Dermis blood vessel endothelial cell (primary cell): Measurements from ENCODE around the gene STAB2. TPM values are rescaled to one million over a fixed set of nuclear protein-coding genes. Genes with fewer than 3 reads are reported as not detected.
A peak's percentile ranks its signal among the peaks of the same experiment; 100 is the strongest.

Source experiments
- DNase-seq: peaks from one replicate; pipeline ENCODE4 v3.0.0; 2010
- total RNA-seq: library from RNA; depleted of rRNA; stranded (reverse); fragments of >200 nt; gene quantifications from 2 replicates; pipeline ENCODE4 v1.2.3, GENCODE V29; 2014

The STAB2 gene
- total RNA-seq, result 3.7 and 4.6 TPM in 2 replicates

DNA sequence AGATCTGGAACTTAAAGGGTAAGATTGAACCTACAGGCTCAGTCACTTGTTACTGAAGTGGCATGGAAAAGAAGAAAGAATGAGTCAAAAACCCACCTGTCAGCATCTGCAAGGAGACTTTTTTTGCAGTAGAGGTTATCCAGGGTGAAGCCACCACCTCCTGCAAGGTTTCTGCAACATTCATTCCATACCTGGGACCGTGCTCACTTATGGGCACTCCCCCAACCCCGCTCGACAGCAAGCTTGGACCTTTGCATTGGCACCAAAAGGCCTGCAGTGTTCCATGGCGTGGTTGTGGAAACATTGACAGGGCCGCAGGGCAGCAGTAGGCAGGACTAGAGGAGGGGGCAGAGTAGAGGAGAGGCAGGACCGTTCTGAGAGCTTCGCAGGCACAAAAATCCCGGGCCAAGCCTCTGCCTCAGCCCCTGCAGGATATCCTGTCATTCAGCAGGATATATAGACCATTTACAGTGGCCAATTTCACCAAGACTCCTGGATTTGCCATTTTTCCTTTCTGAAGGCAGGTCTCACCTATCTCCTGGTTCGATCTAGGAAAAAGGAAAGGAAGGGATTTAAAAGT, at the start of gene STAB2:
STAB2 (plus strand) TSS at position 483 of the 580 bp plus-strand sequence. CDS start 204 bp downstream, outside the sequence.
- DNase-seq, result peak; percentile 5

- DNase-seq, result no peak
Measured at GRCh38 chr12:103538397-103538796, 48.7 kb upstream of the STAB2 start.

DNA sequence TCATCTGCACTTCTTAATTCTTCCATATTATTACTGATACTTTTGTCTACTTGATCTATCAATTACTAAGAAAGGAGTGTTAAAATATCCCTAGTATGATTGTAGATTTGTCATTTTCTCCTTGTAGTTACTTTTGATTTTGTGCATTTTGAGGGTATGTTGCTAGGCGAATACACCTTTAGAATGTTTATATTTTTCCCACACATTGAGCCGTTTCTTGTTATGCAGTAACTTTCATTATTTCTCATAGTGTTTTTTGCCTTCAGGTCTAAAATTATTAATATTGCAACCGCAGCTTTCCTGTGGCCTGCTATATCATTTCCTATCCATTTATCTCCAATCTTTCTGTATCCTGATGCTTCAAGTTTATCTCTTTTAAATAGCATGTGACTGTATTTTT, 46.8 kb upstream of the STAB2 start:
- no peak for DNase-seq

GRCh38 chr12:103542078-103542477, 45.0 kb upstream of the STAB2 start:
- DNase-seq, result no peak

- DNase-seq, result no peak
Measured at GRCh38 chr12:103546959-103547358, 40.1 kb upstream of the STAB2 start.

DNA sequence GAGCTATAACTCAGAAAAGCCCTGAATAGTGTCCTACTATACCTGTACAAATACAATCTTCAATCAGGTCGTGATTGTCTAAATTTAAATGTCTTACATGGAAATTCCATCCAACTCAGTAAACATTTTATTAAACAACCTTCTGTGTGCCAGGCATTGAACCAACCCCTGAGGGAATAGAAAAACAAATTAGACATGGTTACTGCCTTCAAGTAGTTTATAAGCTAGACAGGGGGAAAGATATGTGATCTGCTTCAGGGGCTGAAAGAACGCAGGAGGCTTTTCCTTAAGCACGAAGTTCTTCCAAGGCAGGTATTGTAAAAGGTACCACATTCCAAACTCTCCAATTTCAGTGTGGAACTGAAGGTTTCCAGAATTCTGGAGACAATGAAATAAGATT, 39.7 kb upstream of the STAB2 start:
- DNase-seq, result no peak

DNA sequence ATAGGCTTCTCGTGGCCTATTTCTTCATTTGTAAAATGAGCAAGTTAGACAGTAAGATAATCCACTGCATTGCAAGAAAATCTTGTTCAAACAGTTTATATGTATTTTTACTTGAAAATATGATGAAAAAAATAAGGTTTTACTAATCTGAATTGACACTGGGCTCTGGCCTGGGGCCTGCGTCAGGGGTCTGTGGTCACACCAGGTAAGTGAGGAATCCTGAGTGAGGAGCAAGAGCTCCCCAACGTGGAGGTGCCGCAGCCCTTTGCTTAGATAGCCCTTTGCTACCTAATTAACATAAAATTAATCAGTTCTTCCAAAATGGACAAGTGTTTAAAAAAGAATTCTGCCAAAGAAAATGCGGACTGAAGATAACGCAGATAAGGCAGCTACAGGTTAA, 39.1 kb upstream of the STAB2 start:
- no peak for DNase-seq

- peak; percentile 84 for DNase-seq
Measured at GRCh38 chr12:103548622-103549601, 38.2 kb upstream of the STAB2 start.

DNA sequence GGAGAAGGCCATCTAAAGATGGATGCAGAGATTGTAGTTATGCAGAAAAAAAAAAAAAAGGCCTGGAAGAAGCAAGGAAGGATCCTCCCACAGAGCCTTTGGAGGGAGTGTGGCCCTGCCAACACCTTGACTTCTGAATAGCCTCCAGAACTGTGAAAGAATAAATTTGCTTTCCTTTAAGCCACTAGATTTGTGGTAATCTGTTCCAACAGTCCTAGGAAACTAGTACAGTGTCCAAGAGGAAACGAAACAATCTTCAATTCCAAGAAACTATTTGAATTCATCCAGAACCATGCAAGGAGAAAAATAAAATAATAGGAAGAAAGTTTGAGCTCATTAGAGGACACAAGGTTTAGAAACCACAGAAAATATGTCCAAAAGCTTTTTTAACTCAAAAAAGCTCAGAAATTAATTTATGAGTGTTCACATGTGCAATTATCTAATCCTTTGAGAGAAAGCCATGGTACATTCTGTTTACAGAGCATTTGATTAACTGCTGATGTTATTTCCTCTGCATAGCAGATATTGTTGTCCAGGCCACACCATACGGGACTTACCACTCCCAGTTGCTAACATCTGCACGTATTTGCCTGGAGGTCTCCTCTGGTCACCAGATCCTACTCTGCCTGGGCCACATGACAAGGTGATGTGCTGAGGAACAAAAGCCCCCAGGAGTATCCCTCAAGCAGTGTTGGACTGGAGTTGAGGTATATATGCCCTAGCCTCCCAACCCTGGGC, 30.0 kb upstream of the STAB2 start:
- no peak for DNase-seq

GRCh38 chr12:103557628-103558010, 29.5 kb upstream of the STAB2 start:
- DNase-seq, result no peak

DNA sequence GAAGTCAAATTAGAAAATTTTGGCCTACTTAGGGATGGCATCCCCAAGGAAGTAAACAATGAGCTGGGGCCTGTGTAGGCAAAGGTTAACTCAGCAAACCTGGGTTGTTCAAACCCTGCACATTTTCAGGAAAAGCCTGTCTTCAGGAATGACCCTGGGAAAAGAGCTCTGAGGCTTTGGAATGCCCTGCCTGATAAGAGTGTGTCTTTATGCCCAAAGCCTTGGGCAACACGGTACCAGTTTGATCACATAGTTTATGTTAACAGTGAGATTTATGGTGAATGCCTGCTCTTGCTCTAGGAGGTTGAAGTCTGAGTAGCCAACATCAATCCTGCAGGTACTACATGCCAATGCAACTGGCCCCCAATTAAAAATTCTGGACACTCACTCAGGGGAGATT, 28.2 kb upstream of the STAB2 start:
- DNase-seq, result no peak

- DNase-seq, result no peak
Measured at GRCh38 chr12:103560604-103561101, 26.4 kb upstream of the STAB2 start.

- DNase-seq, result no peak
Measured at GRCh38 chr12:103561174-103561573, 25.9 kb upstream of the STAB2 start.

DNA sequence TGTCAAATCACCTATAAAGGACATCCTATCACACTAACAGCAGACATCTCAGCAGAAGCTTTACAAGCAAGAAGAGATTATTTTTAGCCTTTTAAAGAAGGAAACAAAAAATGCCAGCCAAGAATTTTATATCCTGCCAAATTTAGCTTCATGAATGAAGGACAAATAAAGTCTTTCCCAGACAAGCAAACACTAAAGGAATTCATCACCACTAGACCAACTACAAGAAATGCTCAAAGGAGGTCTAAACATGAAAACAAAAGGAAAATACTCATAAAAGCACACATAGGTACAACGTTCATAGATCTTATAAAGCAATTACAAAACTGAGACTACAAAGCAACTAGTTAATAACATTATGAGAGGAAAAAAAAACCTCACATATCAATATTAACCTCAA, 20.7 kb upstream of the STAB2 start:
- no peak for DNase-seq

DNA sequence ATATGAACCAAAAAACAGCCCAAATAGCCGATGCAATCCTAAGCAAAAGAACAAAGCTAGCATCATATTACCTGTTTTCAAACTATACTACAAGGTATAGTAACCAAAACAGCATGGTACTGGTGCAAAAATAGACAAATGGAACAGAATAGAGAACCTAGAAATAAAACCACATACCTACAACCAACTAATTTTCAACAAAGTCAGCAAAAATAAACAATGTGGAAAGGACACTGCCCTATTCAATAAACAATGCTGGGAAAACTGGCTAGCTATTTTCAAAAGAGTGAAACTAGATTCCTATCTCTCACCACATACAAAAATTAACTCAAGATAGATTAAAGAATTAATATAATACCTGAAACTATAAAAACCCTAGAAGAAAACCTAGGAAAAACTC, 17.8 kb upstream of the STAB2 start:
- no peak for DNase-seq

GRCh38 chr12:103571286-103571685, 15.8 kb upstream of the STAB2 start:
- no peak for DNase-seq

GRCh38 chr12:103572312-103573045, 14.6 kb upstream of the STAB2 start:
- no peak for DNase-seq

DNA sequence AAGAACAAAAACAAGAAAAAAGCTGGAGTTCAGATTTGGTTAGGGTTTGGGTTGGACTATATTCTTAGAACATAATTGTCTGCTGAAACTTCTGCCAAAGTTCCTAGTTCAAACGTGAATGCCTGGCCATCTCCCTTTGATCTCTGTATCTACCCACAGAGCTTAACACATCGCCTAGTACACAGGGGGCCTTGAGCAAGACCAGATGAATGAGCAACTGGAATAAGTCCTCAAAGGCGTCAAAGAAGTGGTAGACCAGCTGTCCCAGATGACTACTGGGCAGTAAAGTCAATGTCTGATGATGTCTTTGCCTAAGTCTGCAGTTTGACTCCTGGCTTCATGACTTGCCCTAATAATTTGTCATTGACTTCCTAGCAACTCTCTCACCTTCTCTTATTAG, 13.9 kb upstream of the STAB2 start:
- no peak for DNase-seq

- DNase-seq, result no peak
Measured at GRCh38 chr12:103578926-103579325, 8.1 kb upstream of the STAB2 start.

DNA sequence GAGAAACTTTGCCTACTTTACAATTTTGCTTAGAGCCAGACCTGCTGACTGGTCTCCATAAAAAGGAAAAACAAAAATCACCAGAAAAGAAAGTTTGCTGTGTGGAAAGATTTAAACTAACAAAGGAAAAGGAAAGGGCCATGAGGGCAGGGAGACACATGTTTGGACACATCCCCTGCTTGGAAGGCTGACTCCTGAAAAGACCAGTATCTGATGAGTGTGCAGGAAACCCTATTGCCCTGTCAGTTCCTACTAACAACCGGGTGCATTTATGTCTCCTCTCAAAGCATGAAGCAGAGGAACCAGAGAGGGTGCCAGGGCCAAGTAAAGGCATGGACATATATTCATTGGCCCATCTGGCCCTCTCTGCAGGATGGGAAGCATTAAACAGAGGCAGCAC, 7.0 kb upstream of the STAB2 start:
- peak; percentile 68 for DNase-seq

DNA sequence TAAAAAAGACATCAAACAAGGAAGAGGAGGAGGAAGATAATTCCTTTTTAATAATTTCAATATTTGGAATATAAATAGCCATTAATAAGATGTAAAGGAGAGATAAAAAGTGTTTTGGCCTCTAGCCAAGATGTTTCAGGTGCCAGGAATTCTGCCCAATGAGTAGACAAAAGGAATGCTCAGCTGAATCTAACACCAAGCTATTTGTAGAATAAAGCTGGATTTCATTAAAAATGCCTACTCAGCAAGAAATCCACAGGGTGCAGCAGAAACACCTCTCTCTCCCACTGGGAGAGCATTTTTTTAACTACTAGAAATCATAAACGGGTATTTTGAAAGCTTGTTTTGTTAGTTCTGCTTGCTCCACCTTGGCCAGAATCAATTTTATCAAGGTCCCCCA, 4.1 kb upstream of the STAB2 start:
- no peak for DNase-seq

DNA sequence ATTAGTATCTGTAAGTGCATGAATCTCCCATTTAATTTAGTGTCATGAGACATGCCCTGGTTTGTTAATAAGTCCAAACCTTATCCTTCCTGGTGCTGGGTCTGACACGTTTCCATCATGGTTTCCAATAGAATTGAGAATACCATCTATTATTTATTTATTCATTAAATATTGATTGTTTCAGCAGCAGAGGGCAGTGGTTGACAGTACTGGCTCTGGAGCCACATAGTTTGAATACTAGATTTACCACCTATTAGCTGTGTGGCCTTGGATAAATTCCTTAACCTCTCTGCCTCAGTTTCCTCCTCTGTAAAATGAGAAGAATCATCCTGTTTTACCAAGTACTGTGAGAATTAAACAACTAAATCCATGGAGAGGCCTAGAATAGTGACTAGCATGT, 941 bp upstream of the STAB2 start:
- peak; percentile 28 for DNase-seq

- no peak for DNase-seq
Measured at GRCh38 chr12:103588680-103589079, 1.6 kb downstream of the STAB2 start.
